HG02678 (cell line): ENCODE results near the gene SPSB4.
"Not testable (repeated sequence)": the region's sequence is repeated elsewhere in the genome, so short reads cannot be mapped to it uniquely, and the experiment has no call there.

Experiments
- ATAC-seq: cut with Tn5 transposase; IDR thresholded peaks from one replicate; pipeline ENCODE4 v1.9.1; 2021; ENCODE audit warnings: mild to moderate bottlenecking, moderate library complexity; ENCODE audit not compliant: unreplicated experiment

SPSB4 gene

DNA sequence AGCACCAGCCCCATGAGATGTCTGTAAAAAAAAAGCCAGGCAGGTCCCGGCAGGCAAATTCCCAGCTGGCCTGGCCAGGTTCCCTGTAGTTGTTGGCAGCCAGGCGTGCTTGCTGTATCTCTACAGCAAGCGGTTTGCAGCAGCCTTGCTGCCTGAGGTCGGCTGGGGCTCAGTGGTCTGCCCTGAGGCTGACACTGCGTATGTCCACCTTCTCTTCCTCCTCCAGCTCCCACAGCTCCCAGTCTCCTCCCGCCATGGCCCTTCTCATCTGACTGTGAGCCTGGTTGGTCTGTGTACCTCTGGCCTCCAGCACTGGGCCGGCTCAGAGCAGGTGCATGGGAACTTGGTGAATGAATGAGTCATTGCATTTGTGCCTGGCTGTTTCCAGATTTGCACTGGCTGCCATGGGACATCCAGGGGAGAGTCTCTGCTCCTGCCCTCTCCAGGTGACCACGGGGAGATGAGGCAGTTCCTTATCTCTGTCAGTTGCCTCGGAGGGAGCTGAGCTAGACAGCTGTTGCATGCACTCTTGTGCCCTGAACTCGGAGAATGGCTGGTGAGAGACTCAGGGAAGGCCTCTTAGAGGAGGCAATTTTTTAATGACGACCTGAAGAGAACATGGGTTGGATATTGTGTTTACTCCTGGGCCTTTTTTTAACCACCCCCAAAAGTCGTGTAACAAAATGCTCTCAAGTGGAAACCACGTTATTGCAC lies 43.0 kb downstream of the SPSB4 start:
- ATAC-seq, result no peak

DNA sequence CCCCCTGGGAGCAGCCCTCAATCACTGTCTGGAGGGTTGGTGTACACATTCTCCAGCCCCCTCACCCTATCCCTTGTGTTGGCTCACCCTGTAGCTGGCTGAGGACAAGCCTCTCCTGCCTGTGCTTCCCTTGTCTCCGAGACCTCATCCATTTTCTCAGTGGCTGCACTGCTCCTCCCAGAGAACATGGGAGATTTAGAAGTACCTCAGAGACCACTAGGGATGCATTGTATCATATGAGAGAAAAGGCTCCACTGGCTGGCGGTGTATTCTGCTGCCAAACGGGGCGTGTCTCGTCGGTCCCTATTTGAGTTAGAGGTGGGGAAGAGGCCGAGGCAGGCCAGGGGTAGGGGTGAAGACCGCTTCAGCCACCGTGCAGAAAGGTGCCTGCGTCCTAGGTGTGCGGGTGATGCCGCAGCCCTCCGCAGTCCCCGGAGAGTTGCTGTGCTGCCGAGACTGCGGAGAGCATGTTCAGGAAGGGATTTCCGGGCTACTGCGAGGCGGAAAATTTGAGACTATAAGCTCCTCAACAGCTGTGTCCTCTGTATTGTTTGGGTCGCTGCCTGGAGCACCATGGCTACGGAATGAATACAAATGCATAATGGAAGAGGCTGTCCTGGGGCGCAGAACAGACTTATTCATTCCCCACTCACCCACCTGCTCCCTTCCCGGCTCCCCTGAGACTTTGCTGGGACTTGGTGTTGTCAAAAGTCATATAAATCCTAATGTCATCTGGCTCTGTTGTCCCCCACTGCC lies 43.8 kb downstream of the SPSB4 start:
- no peak for ATAC-seq

DNA sequence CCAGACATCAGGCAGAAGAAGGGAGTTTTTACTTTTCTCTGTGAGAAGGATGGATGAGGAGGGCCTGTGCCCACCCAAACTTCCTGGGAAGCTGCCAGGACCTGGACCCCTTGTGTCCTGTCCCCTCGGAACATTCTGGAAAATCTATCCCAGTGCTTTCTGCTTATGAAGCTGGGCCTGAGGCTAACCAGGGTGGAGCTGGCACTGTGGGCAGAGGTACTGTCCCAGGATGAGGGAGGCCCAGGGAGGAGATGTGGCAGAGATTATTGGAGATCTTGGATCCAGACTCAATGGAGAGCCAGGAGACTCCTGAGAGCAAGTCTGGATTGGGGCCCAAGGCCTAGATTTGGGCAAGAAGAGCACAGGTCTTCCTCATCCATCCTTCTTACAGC lies 44.4 kb downstream of the SPSB4 start:
- ATAC-seq, result no peak

DNA sequence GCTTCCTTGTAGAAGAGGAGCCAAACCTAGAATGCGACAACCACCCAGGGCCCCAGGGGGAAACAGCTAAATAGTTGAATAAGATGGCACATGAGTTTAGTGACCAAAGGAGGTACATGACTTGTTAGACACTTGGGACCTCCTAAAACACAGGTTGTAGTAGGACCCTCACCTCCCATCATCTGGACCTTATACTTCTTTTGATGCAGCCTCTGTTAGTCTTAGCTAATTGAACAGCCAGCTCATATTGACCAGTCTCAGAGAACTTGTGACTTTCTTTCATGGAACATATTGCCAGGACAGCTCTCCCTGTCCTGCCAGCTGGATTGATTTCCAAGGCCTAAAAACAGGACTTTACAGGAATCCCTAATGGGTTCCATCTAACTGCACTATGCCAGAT lies 45.0 kb downstream of the SPSB4 start:
- no peak for ATAC-seq

DNA sequence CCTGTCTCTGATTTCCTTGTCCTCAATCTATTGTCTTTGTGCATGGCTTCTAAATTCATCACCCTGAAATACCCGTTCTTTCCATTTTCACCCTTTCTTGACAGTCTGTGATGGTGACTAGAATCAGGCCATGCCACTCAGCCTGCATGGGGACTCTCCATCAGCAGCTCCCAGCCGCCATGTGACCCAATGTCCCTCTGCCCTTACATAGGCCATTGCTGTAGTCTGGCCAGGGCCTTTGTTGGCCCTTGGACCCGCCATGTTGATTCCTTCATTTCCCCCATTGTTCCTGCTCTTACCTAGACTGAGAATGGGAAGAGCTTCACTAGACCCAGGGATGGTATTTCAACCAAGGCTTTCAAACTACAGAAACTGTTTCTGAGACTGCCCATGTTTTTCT lies 45.8 kb downstream of the SPSB4 start:
- no peak for ATAC-seq

DNA sequence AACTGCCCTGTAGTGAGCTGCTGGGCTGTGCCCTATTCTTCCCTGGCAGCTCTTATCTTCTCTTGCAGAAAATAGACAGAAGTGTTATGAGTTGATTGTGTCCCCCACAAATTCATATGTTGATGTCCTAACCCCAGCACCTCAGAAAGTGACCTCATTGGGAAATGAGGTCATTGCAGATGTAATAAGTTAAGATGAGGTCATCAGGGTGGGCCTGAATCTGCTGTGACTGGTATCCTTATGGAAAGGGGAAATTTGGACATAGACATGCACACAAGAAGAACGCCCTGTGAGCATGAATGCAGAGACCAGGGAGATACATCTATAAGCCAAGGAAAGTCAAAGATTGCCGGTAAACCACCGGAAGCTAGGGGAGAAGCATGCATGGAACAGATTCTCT lies 49.0 kb downstream of the SPSB4 start:
- ATAC-seq, result no peak

DNA sequence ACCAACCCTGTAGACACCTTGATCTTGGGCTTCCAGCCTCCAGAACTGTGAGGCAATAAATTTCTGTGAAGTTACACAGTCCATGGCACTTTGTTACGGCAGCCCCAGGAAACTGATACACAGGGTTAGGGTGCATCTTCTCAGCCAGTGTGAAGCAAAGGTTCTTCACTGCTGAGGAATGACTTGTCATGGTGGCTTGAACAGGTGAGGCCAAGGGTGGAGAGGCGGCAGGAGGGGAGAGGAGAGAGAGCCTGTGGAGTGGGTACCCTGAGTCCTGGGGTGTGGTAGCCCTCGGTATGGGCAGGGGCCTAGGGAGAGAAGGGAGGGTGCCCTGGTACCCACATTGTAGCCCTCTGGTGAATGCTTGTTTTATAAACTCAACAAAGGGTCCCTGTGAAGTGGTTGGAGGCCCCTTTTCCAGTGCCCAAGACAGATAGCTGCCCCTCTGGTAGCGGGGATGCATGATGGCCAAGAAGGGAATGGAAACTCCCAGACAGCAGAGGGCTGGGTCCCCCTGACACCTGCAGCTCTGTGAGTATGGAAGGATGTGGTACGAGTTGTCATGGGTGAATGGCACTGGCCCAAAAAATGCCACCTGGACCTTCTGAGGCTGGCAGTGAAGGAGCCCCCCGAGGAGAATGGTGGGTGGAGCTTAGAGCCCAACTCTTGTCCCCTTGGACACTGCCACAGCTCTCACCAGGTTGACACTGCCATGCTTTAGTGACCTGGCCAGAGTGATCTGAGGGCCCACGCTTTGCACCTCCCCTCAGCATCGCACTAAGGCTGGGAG lies 49.6 kb downstream of the SPSB4 start:
- no peak for ATAC-seq

DNA sequence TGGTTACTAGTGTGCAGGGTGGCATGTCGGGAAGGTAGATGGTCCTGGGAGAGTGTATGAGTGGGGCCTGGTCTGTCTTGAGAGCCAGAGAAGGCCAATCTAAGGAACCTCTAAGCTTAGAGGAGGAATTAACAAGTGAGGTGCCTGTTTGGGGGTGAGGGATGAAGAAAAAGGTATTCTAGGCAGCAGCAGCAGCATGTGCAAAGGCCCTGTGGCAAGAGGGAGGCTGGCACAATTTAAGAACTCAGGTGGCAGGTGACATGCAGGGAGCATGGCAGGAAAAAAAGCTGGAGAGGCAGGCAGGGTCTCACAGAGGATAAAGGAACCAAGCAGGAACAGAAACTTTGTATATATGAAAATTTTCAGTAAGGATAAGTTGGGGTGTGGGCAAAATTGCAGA lies 51.2 kb downstream of the SPSB4 start:
- ATAC-seq, result no peak

DNA sequence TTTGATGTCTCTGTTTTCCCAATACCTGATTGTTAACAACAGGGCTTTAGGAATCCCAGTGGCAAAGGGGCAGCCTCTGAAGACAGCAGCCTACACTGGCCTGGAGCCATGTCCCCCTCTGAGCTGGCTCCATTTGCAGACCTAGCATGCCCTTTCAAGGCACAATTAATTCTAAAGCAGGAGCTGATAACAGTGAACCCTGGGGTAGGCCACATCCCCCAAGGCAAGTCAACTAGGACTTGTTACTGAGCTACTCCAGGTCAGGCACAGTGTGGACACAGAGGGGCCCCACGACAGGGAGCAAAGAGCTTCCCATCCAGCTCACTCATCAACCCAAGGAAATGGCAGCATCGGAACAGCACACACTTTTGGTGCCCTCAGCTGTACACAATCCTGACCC lies 51.9 kb downstream of the SPSB4 start:
- ATAC-seq, result no peak

DNA sequence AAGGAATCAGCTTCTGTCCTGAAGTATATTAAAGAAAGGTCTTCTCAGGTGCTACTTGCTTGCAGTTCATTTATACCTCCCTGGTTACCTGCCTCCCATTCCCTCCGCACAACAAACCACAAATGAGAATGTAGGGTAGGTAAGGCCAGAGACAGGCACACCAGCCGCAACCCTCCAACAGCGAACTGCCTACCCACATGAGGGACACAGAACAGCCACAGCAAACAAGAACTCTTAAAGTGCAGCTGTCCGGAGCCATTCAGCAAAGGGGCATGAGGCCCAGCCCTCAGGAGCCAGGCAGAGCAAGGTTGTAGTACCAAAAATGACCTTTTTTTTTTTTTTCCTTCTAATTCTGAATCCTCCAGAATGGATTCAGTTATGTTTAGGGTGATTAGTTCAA lies 52.4 kb downstream of the SPSB4 start:
- no peak for ATAC-seq

DNA sequence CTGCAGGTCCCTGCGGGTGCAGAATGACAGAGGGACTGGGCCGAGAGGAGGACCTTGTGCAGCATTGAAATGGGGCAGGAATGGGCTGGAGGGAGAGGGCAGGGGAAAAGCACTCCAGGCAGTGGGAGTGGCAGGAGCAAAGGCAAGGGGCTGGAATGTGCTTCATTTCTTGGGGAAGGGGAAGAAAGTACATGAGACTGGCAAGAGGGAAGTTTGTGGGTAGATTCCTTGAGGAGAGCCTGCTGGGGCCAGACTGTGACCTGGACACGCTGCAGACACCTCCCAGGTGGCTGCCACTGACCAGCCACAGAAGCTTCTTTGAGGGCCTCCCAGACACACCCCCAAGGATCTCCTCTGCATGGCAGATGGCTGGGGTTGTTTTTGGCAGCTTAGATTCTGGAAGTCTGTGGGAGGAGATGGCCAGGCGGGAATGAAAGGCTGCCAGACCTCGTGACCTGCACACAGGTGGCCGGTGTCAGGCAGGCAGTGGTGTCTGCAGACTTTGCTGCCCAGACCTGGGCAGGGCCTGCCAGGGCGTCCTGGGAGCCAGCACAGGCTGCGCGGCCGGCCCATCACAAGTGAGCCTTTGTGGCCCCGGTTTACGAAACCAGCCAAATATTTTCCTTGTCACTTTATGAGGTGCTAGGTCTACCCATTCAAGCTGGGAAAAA lies 53.1 kb downstream of the SPSB4 start:
- no peak for ATAC-seq

DNA sequence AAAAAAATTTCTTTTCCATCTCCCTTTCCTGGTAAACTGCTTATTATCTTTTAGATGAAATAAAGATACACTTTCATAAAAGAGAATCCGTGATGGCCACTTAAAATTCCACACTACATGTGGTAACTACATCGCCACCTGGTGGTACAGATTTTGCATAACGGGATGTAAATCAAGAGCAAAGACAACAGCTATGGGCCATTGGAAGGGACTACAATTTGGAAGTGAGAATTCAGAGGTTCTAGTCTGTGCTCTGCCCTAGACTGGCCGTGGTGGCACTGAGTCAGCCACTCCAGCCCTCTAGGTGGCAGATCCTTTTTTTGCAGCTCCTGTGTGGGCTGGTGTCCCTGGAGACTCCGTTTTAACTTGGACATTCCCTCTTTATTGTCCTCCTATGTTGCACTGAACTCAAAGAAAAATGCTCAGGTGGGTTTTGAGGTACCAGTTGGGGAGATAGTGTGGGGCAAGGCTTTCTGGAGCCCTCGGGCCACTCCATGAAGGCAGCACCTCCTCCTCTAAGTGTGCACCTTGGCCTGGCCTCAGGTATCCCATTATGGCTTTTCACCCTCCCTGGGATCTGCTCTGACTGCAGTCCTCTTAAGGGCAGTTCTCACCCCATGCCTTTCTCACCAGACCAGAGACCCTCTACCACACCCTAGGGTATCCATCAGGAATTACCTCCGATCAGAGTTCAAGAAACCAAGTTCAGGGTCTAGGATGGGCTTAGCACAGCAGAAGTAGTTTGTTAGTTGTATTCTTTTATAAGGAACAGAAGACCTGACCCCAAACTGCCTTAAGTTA lies 54.9 kb downstream of the SPSB4 start:
- ATAC-seq, result no peak

DNA sequence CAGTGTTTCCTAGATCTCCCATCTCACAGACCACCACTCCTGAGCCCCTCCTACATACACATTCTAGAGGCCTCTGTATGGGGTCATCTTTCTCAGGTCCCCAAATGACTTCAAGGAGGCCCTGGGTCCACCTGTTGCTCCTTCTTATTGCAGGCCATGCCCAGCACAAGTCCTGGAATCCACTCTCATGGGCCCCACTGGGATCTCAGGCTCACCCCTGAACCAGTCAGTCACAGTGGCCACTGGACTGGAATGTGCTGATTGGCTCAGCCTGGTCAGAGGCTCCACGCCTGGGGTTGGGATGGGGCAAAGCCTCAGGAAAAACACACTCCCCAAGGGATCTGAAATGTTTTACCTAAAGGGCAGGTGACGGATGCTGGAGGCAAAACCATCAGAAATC lies 55.7 kb downstream of the SPSB4 start:
- ATAC-seq, result no peak

DNA sequence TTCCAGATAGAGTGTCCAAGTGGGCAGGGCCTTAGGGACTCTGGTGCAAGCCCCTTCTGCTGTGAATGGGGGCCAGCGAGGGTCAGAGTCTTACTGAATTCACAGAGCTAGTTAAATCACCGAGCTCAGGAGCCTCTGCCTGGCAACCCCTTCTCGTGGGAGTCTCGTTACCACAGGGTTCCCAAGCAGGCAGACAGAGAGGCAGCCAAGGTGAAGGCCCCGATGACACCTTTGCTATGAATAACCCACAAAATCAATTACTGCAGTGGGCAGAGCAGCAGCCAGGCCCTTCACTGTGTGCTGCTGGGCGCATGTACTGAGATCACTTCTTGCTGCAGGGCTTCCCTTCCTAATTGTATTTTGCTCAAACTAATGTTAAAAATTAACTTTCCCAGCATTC lies 56.9 kb downstream of the SPSB4 start:
- ATAC-seq, result no peak

DNA sequence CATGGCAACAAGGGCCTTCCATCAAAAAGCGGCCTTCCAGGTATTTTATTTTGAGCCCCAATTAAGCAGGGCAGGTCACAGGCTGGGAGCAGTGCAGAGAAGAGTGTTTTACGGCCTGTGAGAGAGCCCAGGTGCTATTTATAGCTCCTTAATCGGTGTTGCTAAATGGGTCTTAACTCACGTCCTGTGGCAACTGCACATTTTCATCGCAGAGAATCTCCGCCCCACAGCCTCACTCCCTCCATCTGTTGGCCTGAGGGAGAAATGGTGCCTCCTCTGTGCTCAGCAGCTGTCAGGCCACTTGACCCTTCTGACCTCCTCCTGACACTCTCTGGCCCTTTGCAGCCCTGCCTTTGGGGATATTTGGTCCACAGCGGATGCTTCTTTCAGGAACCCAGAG lies 58.6 kb downstream of the SPSB4 start:
- ATAC-seq, result no peak

DNA sequence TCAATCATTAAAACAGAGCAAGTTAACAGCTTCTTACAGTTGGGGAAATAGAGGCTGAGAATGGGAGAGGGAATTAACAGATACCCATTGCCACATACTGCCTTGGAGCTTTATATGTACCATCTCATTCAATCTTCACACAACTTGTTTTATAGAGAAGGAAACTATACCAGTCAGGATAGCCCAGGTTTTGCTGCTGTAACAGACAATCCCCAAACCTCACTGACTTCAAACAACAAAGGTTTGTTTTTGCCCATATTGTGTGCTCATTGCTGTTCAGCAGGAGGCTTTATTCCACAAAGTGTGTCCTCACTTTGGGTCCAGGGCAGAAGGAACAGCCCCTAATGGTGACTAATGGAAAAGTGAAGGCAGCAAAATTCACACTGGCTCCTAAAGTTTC lies 59.2 kb downstream of the SPSB4 start:
- no peak for ATAC-seq

DNA sequence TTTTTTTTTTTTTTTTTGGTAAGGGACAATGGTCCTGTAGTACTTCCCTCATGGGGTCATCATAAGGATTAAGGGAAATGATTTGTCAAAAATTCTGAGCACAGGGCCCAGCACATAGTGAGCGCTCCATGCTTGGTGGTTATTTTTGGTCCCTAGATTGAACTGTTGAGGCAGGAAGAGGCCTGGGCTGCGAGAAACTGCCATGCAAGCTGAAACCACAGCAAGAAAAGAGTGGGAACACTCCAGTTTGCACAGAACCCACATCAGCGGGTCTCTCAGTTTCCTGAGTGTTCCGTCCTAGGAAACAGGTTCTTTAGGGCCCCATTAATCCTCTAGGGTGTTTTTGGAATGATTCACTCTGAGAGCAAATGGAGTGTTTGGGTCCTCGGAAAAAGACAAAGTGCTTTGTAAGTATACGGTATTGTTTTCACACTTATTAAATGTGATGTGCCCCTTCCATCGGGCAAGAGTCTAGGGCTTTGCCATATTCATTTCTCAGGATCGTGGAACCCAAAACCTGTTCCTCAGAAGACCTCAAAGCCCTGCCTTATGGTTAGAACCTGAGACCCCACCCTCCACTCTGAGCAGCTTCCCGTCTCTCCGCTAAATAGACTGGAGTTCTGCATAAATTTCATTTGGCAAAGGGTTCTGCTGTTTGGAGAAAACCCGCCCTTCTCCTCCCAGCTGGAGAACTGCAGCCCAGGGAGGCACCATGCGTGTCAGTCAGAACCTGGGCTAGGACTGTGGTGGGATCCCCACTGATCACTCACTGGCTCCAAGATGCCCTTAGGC lies 60.4 kb downstream of the SPSB4 start:
- no peak for ATAC-seq

DNA sequence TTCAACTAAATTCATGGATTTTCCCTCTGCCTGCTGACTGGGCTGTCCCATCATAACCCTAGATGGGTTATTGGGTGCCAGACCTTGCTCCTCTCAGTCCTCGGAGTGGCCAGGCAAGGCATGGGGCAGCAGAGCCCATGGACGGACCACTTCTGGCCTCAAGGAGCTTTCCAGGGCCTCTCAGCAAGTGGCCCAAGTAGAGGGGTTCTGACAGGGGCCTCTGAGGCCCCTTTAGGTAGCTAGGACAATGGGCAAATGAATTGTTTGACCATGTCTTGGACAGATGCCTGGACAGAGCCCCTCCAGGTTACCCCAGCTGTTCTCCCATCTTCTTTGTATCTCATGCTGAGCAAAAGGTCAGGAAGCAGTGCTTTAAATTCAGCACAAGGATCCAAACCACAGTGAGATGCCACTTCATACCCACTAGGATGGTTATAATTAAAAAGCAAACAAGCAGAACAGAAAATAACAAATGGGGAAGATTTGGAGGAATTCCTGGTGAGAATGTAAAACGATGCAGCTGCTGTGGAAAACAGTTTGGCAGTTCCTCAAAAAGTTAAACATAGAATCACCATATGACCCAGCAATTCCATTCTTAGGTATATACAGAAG lies 61.6 kb downstream of the SPSB4 start:
- ATAC-seq, result no peak

DNA sequence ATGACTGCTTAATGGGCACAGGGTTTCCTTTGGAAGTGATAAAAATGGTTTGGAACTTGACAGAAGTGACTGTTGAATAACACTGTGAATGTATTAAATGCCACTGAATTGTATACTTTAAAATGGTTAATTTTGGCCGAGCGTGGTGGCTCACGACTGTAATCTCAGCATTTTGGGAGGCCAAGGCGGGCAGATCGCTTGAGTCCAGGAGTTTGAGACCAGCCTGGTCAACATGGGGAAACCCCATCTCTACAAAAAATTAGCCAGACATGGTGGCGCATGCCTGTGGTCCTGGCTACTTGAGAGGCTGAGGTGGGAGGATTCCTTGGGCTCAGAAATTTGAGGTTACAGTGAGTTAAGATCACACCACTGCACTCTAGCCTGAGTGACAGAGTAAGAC lies 62.5 kb downstream of the SPSB4 start:
- not testable (repeated sequence) for ATAC-seq
